BJ (cell line): Measurements from ENCODE around the gene HLA-G. TPM values are rescaled to one million over a fixed set of nuclear protein-coding genes. Genes with fewer than 3 reads are reported as not detected.
A peak's percentile ranks its signal among the peaks of the same experiment; 100 is the strongest.

Experiments used
- CTCF ChIA-PET: fragments of 350-600 bp; formaldehyde crosslinking; extraction: SDS; loops from one replicate; lab custom pipeline; 2021; ENCODE audit warnings: antibody characterized with exemption, inconsistent platforms; lab: Yijun Ruan, JAX
- POLR2A ChIA-PET: fragments of 300-600 bp; sonication (Branson Sonifier 250); formaldehyde crosslinking; extraction: SDS; loops from one replicate; lab custom pipeline; 2021; ENCODE audit warnings: antibody characterized with exemption; lab: Charles Lee
- DNase-seq: peaks from one replicate; pipeline ENCODE4 v3.0.0-alpha.2; 2011; ENCODE audit warnings: low read depth
- H3K27me3 ChIP-seq: 2 replicates; pipeline ENCODE4 v1.6.0; 2011; ENCODE audit warnings: low read length; ENCODE audit not compliant: control insufficient read depth, insufficient read depth
- H3K36me3 ChIP-seq: 2 replicates; pipeline ENCODE4 v1.5.1; 2011; ENCODE audit warnings: low read length; ENCODE audit not compliant: control insufficient read depth, insufficient read depth
- H3K4me3 ChIP-seq: 2 replicates; pipeline ENCODE4 v1.5.1; 2011; ENCODE audit warnings: low read depth, mild to moderate bottlenecking, control low read depth, low read length
- CTCF ChIP-seq: IDR thresholded peaks from 2 replicates; pipeline ENCODE4 v1.5.1; 2011; ENCODE audit warnings: low read depth, mild to moderate bottlenecking, control low read depth, inconsistent platforms, low read length, moderate library complexity; ENCODE audit not compliant: insufficient read depth
- polyA plus RNA-seq: library from polyadenylated mRNA; depleted of rRNA; stranded (reverse); fragments of >200 nt; gene quantifications from 2 replicates; pipeline ENCODE4 v1.2.3, GENCODE V29; 2011

The HLA-G gene
- polyA plus RNA-seq, 1 experiment: not detected

DNA sequence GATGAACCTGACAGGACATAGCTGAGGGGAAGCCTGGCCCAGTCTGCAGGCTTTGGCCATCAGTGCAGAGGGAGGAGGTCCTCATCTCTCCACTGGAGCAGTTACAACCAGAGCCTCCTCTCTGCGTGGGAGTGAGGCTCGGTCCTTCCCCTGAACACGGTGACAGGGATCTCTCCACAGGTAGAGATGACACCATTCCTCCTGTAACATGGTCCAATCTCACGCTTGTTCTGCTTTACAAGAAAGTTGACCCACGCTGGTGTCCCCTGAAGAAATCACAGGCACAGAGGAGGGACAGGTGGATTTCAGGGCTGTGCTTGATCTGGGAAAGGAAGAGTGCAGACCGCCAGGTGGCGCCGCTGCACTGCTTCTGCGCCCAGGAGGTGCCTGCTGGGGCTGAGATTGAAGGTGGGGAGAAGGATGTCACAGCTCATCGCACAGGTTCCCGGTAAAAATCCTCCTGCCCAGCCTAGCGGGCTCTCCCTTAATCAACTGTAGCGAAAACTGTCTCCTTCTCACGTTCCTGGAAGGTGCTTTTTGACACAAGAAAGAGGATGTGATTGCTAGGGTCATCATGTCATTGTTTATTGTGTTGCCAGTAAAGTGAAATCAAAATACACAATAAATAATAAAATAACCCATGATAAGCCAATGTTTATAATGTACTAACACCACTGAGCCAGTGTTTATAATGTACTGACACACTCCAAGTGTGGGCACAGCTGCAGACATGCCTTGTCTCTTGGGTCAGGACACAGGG lies 20.4 kb downstream of the HLA-G start:
- TF ChIP-seq CTCF: peak; percentile 94
- Histone ChIP-seq H3K36me3 (no peaks in the 10 kb centered on the region), H3K27me3 (peaks cover 31% of the 10 kb centered on the region), H3K4me3 (no peak overlapping the region)
- CTCF ChIA-PET: interaction anchor here (0.6 to 3.5 kb wide), 34 partner anchors 10 to 323 kb away, joined by 3 to 92 read pairs (median 5); no protein-coding TSS in a partner anchor
- POLR2A ChIA-PET: no interaction called here
- no peak for DNase-seq

DNA sequence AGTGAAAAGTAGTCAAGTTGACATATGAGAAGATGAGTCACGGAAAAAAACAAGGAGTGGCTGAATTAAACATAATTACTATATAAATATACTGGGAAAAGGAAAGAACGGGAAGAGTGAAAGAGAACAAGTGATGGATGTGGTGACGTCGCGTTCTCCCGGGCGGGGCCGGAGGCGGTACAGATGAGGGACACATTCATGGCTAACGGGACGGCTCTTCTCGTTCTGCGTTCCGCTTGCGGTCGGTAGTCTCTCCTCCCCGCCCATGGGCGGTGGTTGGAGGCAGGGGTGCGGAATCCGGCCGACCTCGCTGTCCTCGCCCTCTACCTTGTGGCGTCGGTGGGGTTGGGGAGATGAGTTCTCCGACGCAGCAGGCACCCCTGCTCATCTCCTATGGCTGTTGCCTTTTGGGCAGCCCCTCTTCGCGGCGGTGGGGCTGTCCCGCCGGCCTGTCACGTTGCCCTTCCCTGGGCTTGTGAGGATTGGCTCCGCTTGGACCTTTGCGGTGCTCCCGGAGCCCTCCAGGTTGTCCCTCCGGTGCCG lies 22.5 kb downstream of the HLA-G start:
- ChIA-PET POLR2A (no interaction called here), CTCF (interaction anchor here (0.8 to 3.5 kb wide), 5 partner anchors 7 to 163 kb away, joined by 3 to 92 read pairs (median 5); no protein-coding TSS in a partner anchor)
- no peaks in the 10 kb centered on the region for H3K36me3 ChIP-seq
- H3K4me3 ChIP-seq: no peak overlapping the region
- DNase-seq: no peak
- TF ChIP-seq CTCF: no peak
- peaks cover 28% of the 10 kb centered on the region for H3K27me3 ChIP-seq

DNA sequence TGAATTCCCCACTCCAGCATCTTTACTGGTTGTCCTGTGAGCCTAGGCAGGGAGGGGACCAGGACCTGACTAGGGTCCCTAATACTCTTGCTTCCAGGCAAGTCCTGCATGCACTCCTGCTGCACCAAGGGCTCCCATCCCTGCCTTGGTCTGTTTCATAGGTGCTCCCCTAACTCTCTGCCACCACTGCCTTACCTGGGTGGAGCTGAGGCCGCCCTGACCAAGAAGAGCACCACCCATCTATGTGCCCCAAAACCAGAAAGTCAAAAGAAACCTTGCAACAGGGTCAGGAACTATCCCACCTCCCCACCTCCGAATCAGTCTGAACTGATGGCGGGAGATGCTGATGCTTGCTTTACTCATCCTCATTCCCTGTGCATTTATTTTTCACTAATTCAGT lies 23.6 kb downstream of the HLA-G start:
- TF ChIP-seq CTCF: no peak
- H3K27me3 ChIP-seq: peaks cover 28% of the 10 kb centered on the region
- no peak for DNase-seq
- ChIA-PET POLR2A (no interaction called here), CTCF (interaction anchor here (0.8 to 3.5 kb wide), 6 partner anchors 8 to 162 kb away, joined by 3 to 29 read pairs (median 6); no protein-coding TSS in a partner anchor)
- H3K4me3 ChIP-seq: no peak overlapping the region
- no peaks in the 10 kb centered on the region for H3K36me3 ChIP-seq

GRCh38 chr6:29853245-29853644 lies 25.6 kb downstream of the HLA-G start:
- TF ChIP-seq CTCF: no peak
- no peak overlapping the region for H3K4me3 ChIP-seq
- no peak for DNase-seq
- H3K36me3 ChIP-seq: no peaks in the 10 kb centered on the region
- peaks cover 22% of the 10 kb centered on the region for H3K27me3 ChIP-seq
- CTCF ChIA-PET: interaction anchor here (0.6 to 3.5 kb wide), 5 partner anchors 19 to 207 kb away, joined by 3 to 29 read pairs (median 5); no protein-coding TSS in a partner anchor
- POLR2A ChIA-PET: no interaction called here

- no peak for DNase-seq
- TF ChIP-seq CTCF: no peak
- CTCF ChIA-PET: interaction anchor here (0.6 to 1.9 kb wide), 3 partner anchors 10 to 155 kb away, joined by 3 to 5 read pairs (median 3); no protein-coding TSS in a partner anchor
- H3K36me3 ChIP-seq: no peaks in the 10 kb centered on the region
- POLR2A ChIA-PET: no interaction called here
- H3K27me3 ChIP-seq: peaks cover 3% of the 10 kb centered on the region
- H3K4me3 ChIP-seq: no peak overlapping the region
Measured at GRCh38 chr6:29858006-29858405, 30.4 kb downstream of the HLA-G start.
